ENCODE data around the gene MYO5B. TPM values are rescaled to one million over a fixed set of nuclear protein-coding genes. Genes with fewer than 3 reads are reported as not detected.
A peak's percentile ranks its signal among the peaks of the same experiment; 100 is the strongest.

Gene MYO5B
- total RNA-seq, 1 experiment from 2014 or later = 0.97 TPM

DNA sequence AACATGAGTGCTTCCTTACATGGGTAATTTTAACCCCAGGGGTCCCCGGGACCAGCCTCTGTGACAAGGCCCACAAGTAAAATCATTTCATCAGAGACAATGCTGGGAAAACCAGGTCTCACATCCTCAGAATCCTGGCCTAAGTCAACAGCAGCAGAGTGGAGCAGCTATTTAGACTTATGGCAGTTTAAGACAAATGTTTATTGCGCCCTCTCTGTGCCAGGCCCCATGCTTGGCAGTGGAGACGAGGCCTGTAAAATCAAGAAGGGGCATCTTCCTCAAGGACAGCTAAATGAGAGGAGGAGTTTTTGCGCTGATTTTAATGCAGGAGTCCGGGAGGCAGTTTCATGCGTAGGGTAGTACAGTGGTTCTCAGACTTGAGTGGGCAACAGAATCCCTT is 325.6 kb downstream of the MYO5B start:
- Histone ChIP-seq H3K9ac (ENCODE audit: low read length) (no peak overlapping the region), H3K4me1 (ENCODE audit: low read length) (no peaks in the 10 kb centered on the region), H3K27ac (ENCODE audit: low read length) (no peak overlapping the region), H4K20me1 (ENCODE audit: insufficient read depth, low read depth, low read length) (no peaks in the 10 kb centered on the region), H3K79me2 (ENCODE audit: low read length) (no peaks in the 10 kb centered on the region), H3K36me3 (ENCODE audit: insufficient read depth, low read length) (no peaks in the 10 kb centered on the region), H2AFZ (ENCODE audit: low read length) (no peak overlapping the region), H3K4me3 (ENCODE audit: low read length) (no peak overlapping the region), H3K9me3 (ENCODE audit: low read length) (no peaks in the 10 kb centered on the region), H3K4me2 (ENCODE audit: low read depth, low read length, poor library complexity, severe bottlenecking) (no peak overlapping the region), H3K9me2 (replicated peaks; ENCODE audit: insufficient read depth, low read length) (no peaks in the 10 kb centered on the region), H3K27me3 (ENCODE audit: low read length) (no peaks in the 10 kb centered on the region)
- DNase-seq = no peak

DNA sequence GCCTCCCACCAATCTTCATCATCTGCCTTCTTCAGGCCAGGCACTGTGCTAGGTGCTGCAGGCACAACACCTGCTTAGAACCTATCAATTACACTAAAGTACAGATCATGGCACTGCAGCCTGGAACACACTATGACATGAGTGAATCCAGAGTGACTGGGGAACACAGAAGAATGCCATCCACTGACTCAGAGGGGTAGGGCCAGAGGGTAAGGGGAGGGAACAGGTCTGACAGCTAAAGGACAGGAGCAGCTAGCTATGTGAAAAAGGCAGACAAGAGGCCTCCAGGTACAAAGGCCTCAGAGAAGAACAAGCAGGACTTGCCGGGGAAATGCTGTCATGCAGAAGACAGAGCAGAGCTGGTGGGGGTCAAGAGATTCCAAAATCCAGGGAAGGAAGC is 328.3 kb downstream of the MYO5B start:
- H4K20me1 ChIP-seq (ENCODE audit: insufficient read depth, low read depth, low read length) = no peaks in the 10 kb centered on the region
- no peak for DNase-seq
- no peaks in the 10 kb centered on the region for H3K36me3 ChIP-seq (ENCODE audit: insufficient read depth, low read length)
- no peak overlapping the region for H2AFZ ChIP-seq (ENCODE audit: low read length)
- no peaks in the 10 kb centered on the region for H3K79me2 ChIP-seq (ENCODE audit: low read length)
- no peak overlapping the region for H3K4me2 ChIP-seq (ENCODE audit: low read depth, low read length, poor library complexity, severe bottlenecking)
- H3K4me3 ChIP-seq (ENCODE audit: low read length) = no peak overlapping the region
- H3K27ac ChIP-seq (ENCODE audit: low read length) = no peak overlapping the region
- no peaks in the 10 kb centered on the region for H3K4me1 ChIP-seq (ENCODE audit: low read length)
- no peaks in the 10 kb centered on the region for H3K9me3 ChIP-seq (ENCODE audit: low read length)
- H3K27me3 ChIP-seq (ENCODE audit: low read length) = no peaks in the 10 kb centered on the region
- no peaks in the 10 kb centered on the region for H3K9me2 ChIP-seq (replicated peaks; ENCODE audit: insufficient read depth, low read length)
- H3K9ac ChIP-seq (ENCODE audit: low read length) = no peak overlapping the region

DNA sequence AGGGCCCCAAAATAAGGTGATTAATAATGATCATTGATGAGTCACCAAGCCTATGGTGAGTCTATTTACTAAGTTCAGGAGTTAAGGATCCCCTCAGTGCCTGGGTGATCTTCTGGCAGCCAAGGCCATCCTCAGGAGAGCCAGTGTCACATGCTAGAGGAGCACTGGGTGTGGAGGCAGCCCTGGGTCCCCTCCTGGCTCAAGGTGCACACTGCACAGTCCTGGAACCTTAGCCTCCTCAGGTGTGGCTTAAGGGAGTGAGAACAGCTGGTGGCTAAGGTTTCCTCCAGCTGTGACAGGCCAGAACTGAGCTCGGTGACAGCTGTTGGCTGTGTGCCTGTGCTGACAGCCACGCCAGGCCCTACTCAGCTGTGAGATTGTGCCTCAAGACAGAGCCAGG is 329.5 kb downstream of the MYO5B start:
- Histone ChIP-seq H3K4me1 (ENCODE audit: low read length) (no peaks in the 10 kb centered on the region), H3K36me3 (ENCODE audit: insufficient read depth, low read length) (no peaks in the 10 kb centered on the region), H3K27ac (ENCODE audit: low read length) (no peak overlapping the region), H3K9me2 (replicated peaks; ENCODE audit: insufficient read depth, low read length) (no peaks in the 10 kb centered on the region), H3K9ac (ENCODE audit: low read length) (no peak overlapping the region), H2AFZ (ENCODE audit: low read length) (no peak overlapping the region), H3K79me2 (ENCODE audit: low read length) (no peaks in the 10 kb centered on the region), H4K20me1 (ENCODE audit: insufficient read depth, low read depth, low read length) (no peaks in the 10 kb centered on the region), H3K27me3 (ENCODE audit: low read length) (no peaks in the 10 kb centered on the region), H3K4me3 (ENCODE audit: low read length) (no peak overlapping the region), H3K9me3 (ENCODE audit: low read length) (no peaks in the 10 kb centered on the region), H3K4me2 (ENCODE audit: low read depth, low read length, poor library complexity, severe bottlenecking) (no peak overlapping the region)
- DNase-seq = no peak

DNA sequence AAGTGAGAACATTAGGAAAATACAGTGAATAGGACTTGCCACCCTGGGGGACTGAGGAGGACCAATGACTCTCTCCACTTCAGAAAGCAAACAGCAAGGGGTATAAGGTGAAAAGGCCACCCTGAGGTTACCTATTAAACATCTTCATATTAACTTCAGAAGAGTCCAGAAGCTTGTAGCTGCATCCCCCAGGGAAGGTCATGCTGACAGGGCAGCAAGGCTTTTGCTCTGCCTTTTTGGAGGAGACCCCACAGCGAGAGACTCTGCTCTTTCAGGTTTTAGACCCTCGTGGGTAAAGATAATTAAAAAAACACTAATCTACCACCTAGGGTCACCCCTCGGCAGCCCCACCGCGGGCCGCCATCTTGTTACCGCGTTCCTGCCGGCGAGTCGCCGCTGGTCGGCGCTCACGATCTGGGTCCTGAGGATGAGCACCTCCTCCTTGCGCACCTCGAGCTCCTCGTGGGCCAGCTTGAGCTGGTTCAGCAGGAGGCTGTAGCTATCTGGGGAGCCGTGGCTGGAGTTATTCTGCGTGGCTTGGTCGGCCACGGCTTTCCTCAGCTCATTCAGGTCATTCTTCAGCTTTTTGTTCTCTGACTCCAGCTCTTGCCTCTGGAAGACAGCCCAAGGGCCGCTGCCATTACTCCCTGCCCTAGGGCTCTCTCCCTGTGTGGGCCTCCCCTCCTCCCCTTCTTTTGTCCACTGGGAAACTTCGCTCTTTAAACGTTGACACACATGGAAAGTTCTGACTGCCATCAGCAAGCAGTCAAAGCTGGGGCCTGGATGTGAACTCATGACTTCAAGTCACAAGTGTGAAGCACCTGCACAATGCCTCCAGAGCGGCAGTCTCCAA is 331.0 kb downstream of the MYO5B start:
- no peaks in the 10 kb centered on the region for H3K79me2 ChIP-seq (ENCODE audit: low read length)
- no peak overlapping the region for H3K9ac ChIP-seq (ENCODE audit: low read length)
- H3K9me2 ChIP-seq (replicated peaks; ENCODE audit: insufficient read depth, low read length) = no peaks in the 10 kb centered on the region
- H4K20me1 ChIP-seq (ENCODE audit: insufficient read depth, low read depth, low read length) = no peaks in the 10 kb centered on the region
- no peak for DNase-seq
- H2AFZ ChIP-seq (ENCODE audit: low read length) = no peak overlapping the region
- no peak overlapping the region for H3K4me3 ChIP-seq (ENCODE audit: low read length)
- no peaks in the 10 kb centered on the region for H3K4me1 ChIP-seq (ENCODE audit: low read length)
- no peak overlapping the region for H3K27ac ChIP-seq (ENCODE audit: low read length)
- H3K27me3 ChIP-seq (ENCODE audit: low read length) = no peaks in the 10 kb centered on the region
- no peaks in the 10 kb centered on the region for H3K9me3 ChIP-seq (ENCODE audit: low read length)
- H3K36me3 ChIP-seq (ENCODE audit: insufficient read depth, low read length) = no peaks in the 10 kb centered on the region
- H3K4me2 ChIP-seq (ENCODE audit: low read depth, low read length, poor library complexity, severe bottlenecking) = no peak overlapping the region

DNA sequence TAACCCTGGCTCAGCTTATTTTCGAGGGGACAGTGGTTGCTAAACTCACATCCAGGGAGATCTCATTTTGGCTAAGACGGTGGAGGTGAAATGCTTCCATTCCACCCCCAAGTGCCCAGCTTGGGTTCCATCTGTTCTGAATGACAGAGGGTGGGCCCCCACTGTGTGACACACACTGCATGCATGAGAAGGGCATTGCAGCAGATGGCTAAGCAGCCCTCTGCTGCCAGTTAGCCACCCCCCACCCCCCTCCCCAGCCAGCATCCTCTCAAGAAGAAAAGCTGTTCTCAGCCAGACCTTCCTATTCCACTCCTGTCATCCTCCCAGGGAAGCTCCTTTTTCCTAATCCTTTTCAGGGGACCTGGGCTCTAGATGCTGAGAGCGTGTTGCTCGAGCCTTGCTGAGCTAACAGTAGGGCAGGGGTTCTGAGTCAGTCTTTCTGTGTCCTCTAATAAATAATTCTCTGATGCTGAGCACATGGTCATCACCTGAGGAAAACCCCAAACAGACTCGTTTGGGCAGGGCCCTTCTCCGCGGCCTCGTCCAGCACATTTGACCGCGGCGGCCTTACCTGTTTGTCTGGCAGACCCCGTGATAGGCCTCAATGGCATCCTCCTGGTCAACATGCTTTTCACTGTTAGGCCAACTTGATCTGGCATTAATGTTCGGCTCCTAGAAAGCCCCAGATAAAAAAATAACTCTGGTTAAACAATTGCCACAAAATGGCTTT is 332.1 kb downstream of the MYO5B start:
- Histone ChIP-seq H3K4me3 (ENCODE audit: low read length) (no peak overlapping the region), H3K36me3 (ENCODE audit: insufficient read depth, low read length) (no peaks in the 10 kb centered on the region), H3K27me3 (ENCODE audit: low read length) (no peaks in the 10 kb centered on the region), H3K27ac (ENCODE audit: low read length) (no peak overlapping the region), H3K9me3 (ENCODE audit: low read length) (no peaks in the 10 kb centered on the region), H2AFZ (ENCODE audit: low read length) (no peak overlapping the region), H3K4me2 (ENCODE audit: low read depth, low read length, poor library complexity, severe bottlenecking) (no peak overlapping the region), H4K20me1 (ENCODE audit: insufficient read depth, low read depth, low read length) (no peaks in the 10 kb centered on the region), H3K4me1 (ENCODE audit: low read length) (no peaks in the 10 kb centered on the region), H3K9ac (ENCODE audit: low read length) (no peak overlapping the region), H3K79me2 (ENCODE audit: low read length) (no peaks in the 10 kb centered on the region), H3K9me2 (replicated peaks; ENCODE audit: insufficient read depth, low read length) (no peaks in the 10 kb centered on the region)
- no peak for DNase-seq

DNA sequence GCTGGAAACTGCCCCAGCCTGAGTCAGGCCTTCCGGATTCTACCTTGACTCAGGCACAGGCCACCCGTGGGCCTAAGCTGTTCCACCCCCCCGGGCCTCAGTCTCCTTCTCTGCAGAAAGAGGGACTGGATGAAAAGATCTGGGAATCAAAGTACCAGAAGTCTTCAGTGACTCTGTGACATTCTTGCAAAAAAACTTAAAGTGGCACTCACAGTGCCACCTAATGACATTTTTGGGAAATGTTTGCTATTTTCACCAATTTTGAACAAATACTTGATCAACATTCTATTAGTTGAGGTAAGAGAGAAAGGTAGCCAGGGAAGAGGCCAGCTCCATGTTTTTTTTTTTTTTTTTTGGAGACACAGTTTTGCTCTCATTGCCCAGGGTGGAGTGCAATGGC is 333.3 kb downstream of the MYO5B start:
- H3K9ac ChIP-seq (ENCODE audit: low read length) = no peak overlapping the region
- no peak overlapping the region for H3K4me2 ChIP-seq (ENCODE audit: low read depth, low read length, poor library complexity, severe bottlenecking)
- no peaks in the 10 kb centered on the region for H4K20me1 ChIP-seq (ENCODE audit: insufficient read depth, low read depth, low read length)
- no peak overlapping the region for H2AFZ ChIP-seq (ENCODE audit: low read length)
- no peaks in the 10 kb centered on the region for H3K79me2 ChIP-seq (ENCODE audit: low read length)
- no peaks in the 10 kb centered on the region for H3K9me3 ChIP-seq (ENCODE audit: low read length)
- H3K27me3 ChIP-seq (ENCODE audit: low read length) = no peaks in the 10 kb centered on the region
- H3K9me2 ChIP-seq (replicated peaks; ENCODE audit: insufficient read depth, low read length) = no peaks in the 10 kb centered on the region
- H3K4me3 ChIP-seq (ENCODE audit: low read length) = no peak overlapping the region
- peak; percentile 56 for DNase-seq
- no peak overlapping the region for H3K27ac ChIP-seq (ENCODE audit: low read length)
- H3K36me3 ChIP-seq (ENCODE audit: insufficient read depth, low read length) = no peaks in the 10 kb centered on the region
- no peaks in the 10 kb centered on the region for H3K4me1 ChIP-seq (ENCODE audit: low read length)

DNA sequence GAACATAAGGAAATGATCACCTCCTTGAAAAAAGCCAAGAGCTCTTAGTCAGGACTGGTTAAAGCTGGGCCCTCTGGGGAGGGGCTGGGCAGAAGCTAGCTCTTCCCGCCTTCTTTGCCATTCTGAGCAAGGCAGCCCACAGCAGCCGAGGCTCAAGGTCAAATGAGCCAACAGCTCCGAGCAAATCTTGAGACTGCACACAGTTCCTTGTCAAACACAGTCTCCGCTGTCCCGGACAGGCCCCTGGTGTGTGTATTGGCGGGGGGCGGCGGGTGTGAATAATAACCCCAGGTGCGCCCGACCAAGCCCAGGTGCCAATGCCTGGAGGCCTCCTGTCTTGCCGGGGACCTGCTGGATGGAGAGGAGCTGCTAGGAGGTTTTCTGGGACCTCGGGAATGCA is 335.2 kb downstream of the MYO5B start:
- Histone ChIP-seq H3K9me2 (replicated peaks; ENCODE audit: insufficient read depth, low read length) (no peaks in the 10 kb centered on the region), H3K27ac (ENCODE audit: low read length) (no peak overlapping the region), H3K9me3 (ENCODE audit: low read length) (no peaks in the 10 kb centered on the region), H3K4me3 (ENCODE audit: low read length) (no peak overlapping the region), H3K9ac (ENCODE audit: low read length) (no peak overlapping the region), H3K4me2 (ENCODE audit: low read depth, low read length, poor library complexity, severe bottlenecking) (no peak overlapping the region), H2AFZ (ENCODE audit: low read length) (no peak overlapping the region), H4K20me1 (ENCODE audit: insufficient read depth, low read depth, low read length) (no peaks in the 10 kb centered on the region), H3K79me2 (ENCODE audit: low read length) (no peaks in the 10 kb centered on the region), H3K27me3 (ENCODE audit: low read length) (no peaks in the 10 kb centered on the region), H3K4me1 (ENCODE audit: low read length) (no peaks in the 10 kb centered on the region), H3K36me3 (ENCODE audit: insufficient read depth, low read length) (no peaks in the 10 kb centered on the region)
- no peak for DNase-seq

DNA sequence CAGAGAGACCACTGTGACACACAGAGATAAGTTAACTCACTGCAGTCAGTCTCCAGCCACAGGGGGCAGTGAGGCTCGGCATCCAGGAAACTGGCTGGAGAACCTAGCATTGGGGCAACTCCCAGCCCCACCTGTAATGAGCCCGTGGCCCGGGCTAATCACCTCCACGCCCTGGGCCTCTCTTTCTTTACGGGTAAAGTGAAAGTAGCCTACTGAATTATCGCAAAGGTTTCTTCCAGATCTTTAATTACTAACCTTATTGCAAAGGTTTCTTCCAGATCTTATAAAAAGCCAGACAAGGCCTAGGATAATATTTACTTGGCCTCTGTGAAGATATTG is 336.0 kb downstream of the MYO5B start:
- no peak for DNase-seq
- no peaks in the 10 kb centered on the region for H3K4me1 ChIP-seq (ENCODE audit: low read length)
- H3K27ac ChIP-seq (ENCODE audit: low read length) = no peak overlapping the region
- H3K9me2 ChIP-seq (replicated peaks; ENCODE audit: insufficient read depth, low read length) = no peaks in the 10 kb centered on the region
- no peaks in the 10 kb centered on the region for H4K20me1 ChIP-seq (ENCODE audit: insufficient read depth, low read depth, low read length)
- H3K27me3 ChIP-seq (ENCODE audit: low read length) = no peaks in the 10 kb centered on the region
- no peak overlapping the region for H2AFZ ChIP-seq (ENCODE audit: low read length)
- H3K79me2 ChIP-seq (ENCODE audit: low read length) = no peaks in the 10 kb centered on the region
- no peak overlapping the region for H3K4me3 ChIP-seq (ENCODE audit: low read length)
- no peak overlapping the region for H3K4me2 ChIP-seq (ENCODE audit: low read depth, low read length, poor library complexity, severe bottlenecking)
- H3K36me3 ChIP-seq (ENCODE audit: insufficient read depth, low read length) = no peaks in the 10 kb centered on the region
- no peak overlapping the region for H3K9ac ChIP-seq (ENCODE audit: low read length)
- H3K9me3 ChIP-seq (ENCODE audit: low read length) = no peaks in the 10 kb centered on the region
